ENCODE data around the gene MLC1. TPM values are rescaled to one million over a fixed set of nuclear protein-coding genes. Genes with fewer than 3 reads are reported as not detected.

The MLC1 gene
- total and polyA plus RNA-seq, 10 of the 15 experiments (the other 5 are each of a cell fraction or from before 2014, with no cell fraction given) = 0.03 to 0.15 (median 0.07) TPM; not detected in 7

GRCh38 chr22:50011447-50012210, 73.6 kb downstream of the MLC1 start:
- 48% methylated on average over 18 of the region's 18 CpGs for WGBS (ENCODE audit: insufficient coverage, insufficient replicate concordance, low lambda C conversion rate, missing lambda C conversion rate)
- H3K27me3 ChIP-seq (replicated peaks in 1 of 2; ENCODE audit: control insufficient read depth in 2 of 2, insufficient read depth in 2 of 2, low read length in 1 of 2) = no peaks in the 10 kb centered on the region; a peak in 1 of 4 replicates
- in situ Hi-C loops (cut with MboI) = no loop called here
- CTCF ChIA-PET = interaction anchor here (3.0 kb wide), 1 partner anchor 81 kb away, joined by 11 read pairs; no protein-coding TSS in a partner anchor
- peak overlapping the region; percentile 48; the same call in 1 of the 2 replicates for H3K4me3 ChIP-seq
- peak overlapping the region; percentile 29 for H2AFZ ChIP-seq (ENCODE audit: control insufficient read depth, low read depth, low read length)
- H3K9me3 ChIP-seq (replicated peaks; ENCODE audit: control insufficient read depth, insufficient read depth, low read length) = no peaks in the 10 kb centered on the region
- peak overlapping the region; percentile 54; the same call in 1 of the 2 replicates for H3K9ac ChIP-seq (ENCODE audit: control insufficient read depth, insufficient read depth, low read length)
- FAIRE-seq (no peak), DNase-seq (ENCODE audit: low read depth, low spot score) (no peak), ATAC-seq (peak; percentile 2; the same call in 2 of the 3 replicates)
- peak overlapping the region; percentile 25 for H3K27ac ChIP-seq (ENCODE audit: control insufficient read depth, insufficient read depth)
- POLR2A ChIA-PET = interaction anchor here (0.9 to 1.4 kb wide), 3 partner anchors 40 to 53 kb away, joined by 3 to 6 read pairs (median 3); no protein-coding TSS in a partner anchor
- SMC1A ChIA-PET (ENCODE audit: uncharacterized antibody, unreplicated experiment) = no interaction called here
- H4K20me1 ChIP-seq (ENCODE audit: control insufficient read depth, insufficient read depth) = no peaks in the 10 kb centered on the region
- H3K4me2 ChIP-seq (ENCODE audit: control insufficient read depth, insufficient read depth) = peak overlapping the region; percentile 30; the same call in 1 of the 2 replicates
- RAD21 ChIA-PET (ENCODE audit: unreplicated experiment) = interaction anchor here (1.4 to 1.5 kb wide), 2 partner anchors 19 to 35 kb away, joined by 4 to 6 read pairs; no protein-coding TSS in a partner anchor
- peak; percentile 47; the same call in 1 of the 2 replicates for TF ChIP-seq IKZF1 (conservative IDR thresholded peaks at IDR 0.05)
- TF ChIP-seq SMARCA5 (IDR thresholded peaks at IDR 0.05) = no peak
- TF ChIP-seq IKZF2 (IDR thresholded peaks at IDR 0.05) = peak in 1 of 2 experiments; percentile 5; a peak in 1 of 4 replicates
- H3K4me1 ChIP-seq (ENCODE audit: control insufficient read depth, insufficient read depth, low read length) = peaks cover 23% of the 10 kb centered on the region
- BruUV-seq (replicated peaks) = no TSS peak
- intact Hi-C loops (cut with micrococcal nuclease; ENCODE audit: unreplicated experiment) = no loop called here
- no peaks in the 10 kb centered on the region for H3K79me2 ChIP-seq (ENCODE audit: control insufficient read depth, insufficient read depth, low read length)
- no peaks in the 10 kb centered on the region for H3K36me3 ChIP-seq (ENCODE audit: control insufficient read depth in 2 of 2, insufficient read depth in 2 of 2, low read length in 1 of 2)

GRCh38 chr22:50010676-50011446, 74.4 kb downstream of the MLC1 start:
- peak overlapping the region; percentile 58; the same call in 1 of the 2 replicates for H3K4me3 ChIP-seq
- in situ Hi-C loops (cut with MboI) = no loop called here
- ChIA-PET RAD21 (ENCODE audit: unreplicated experiment) (interaction anchor here (1.4 to 1.5 kb wide), 2 partner anchors 20 to 34 kb away, joined by 4 to 6 read pairs; no protein-coding TSS in a partner anchor), SMC1A (ENCODE audit: uncharacterized antibody, unreplicated experiment) (no interaction called here), POLR2A (interaction anchor here (1.4 kb wide), 2 partner anchors 39 to 49 kb away, joined by 3 to 6 read pairs; no protein-coding TSS in a partner anchor), CTCF (interaction anchor here (3.0 kb wide), 1 partner anchor 80 kb away, joined by 11 read pairs; no protein-coding TSS in a partner anchor)
- H3K79me2 ChIP-seq (ENCODE audit: control insufficient read depth, insufficient read depth, low read length) = no peaks in the 10 kb centered on the region
- no peak for DNase-seq (ENCODE audit: low read depth, low spot score)
- no peaks in the 10 kb centered on the region for H3K9me3 ChIP-seq (replicated peaks; ENCODE audit: control insufficient read depth, insufficient read depth, low read length)
- intact Hi-C loops (cut with micrococcal nuclease; ENCODE audit: unreplicated experiment) = no loop called here
- no peaks in the 10 kb centered on the region; a peak in 1 of 4 replicates for H3K27me3 ChIP-seq (replicated peaks in 1 of 2; ENCODE audit: control insufficient read depth in 2 of 2, insufficient read depth in 2 of 2, low read length in 1 of 2)
- H3K36me3 ChIP-seq (ENCODE audit: control insufficient read depth in 2 of 2, insufficient read depth in 2 of 2, low read length in 1 of 2) = no peaks in the 10 kb centered on the region
- peaks cover 15% of the 10 kb centered on the region for H3K4me1 ChIP-seq (ENCODE audit: control insufficient read depth, insufficient read depth, low read length)
- peak overlapping the region; percentile 25 for H3K27ac ChIP-seq (ENCODE audit: control insufficient read depth, insufficient read depth)
- H4K20me1 ChIP-seq (ENCODE audit: control insufficient read depth, insufficient read depth) = no peaks in the 10 kb centered on the region
- peak overlapping the region; percentile 54; the same call in 1 of the 2 replicates for H3K9ac ChIP-seq (ENCODE audit: control insufficient read depth, insufficient read depth, low read length)
- ATAC-seq = peak; percentile 82
- BruUV-seq (replicated peaks) = no TSS peak
- no peak for FAIRE-seq
- H2AFZ ChIP-seq (ENCODE audit: control insufficient read depth, low read depth, low read length) = peak overlapping the region; percentile 29
- WGBS (ENCODE audit: insufficient coverage, insufficient replicate concordance, low lambda C conversion rate, missing lambda C conversion rate) = 14% methylated on average over 9 of the region's 61 CpGs
- peak overlapping the region; percentile 59 for H3K4me2 ChIP-seq (ENCODE audit: control insufficient read depth, insufficient read depth)
- TF ChIP-seq HDAC6 (IDR thresholded peaks at IDR 0.05; ENCODE audit: unreplicated experiment) = no peak
- TF ChIP-seq EGR1 (IDR thresholded peaks at IDR 0.05; ENCODE audit: borderline replicate concordance in 1 of 2, low read depth in 2 of 2, low read length in 2 of 2) = peak in 1 of 2 experiments; percentile 85; a peak in 1 of 3 replicates
- TF ChIP-seq ELK1 (IDR thresholded peaks at IDR 0.05; ENCODE audit: low read depth, low read length) = no peak
- TF ChIP-seq NFXL1 (IDR thresholded peaks at IDR 0.05; ENCODE audit: borderline replicate concordance) = no peak
- TF ChIP-seq BRCA1 (IDR thresholded peaks at IDR 0.05; ENCODE audit: low read depth, low read length) = no peak
- no peak for TF ChIP-seq NR2C1 (IDR thresholded peaks at IDR 0.05)
- no peak for TF ChIP-seq IRF5 (IDR thresholded peaks at IDR 0.05; ENCODE audit: borderline replicate concordance)
- no peak for TF ChIP-seq SUZ12 (IDR thresholded peaks at IDR 0.05; ENCODE audit: unreplicated experiment)

All from GM12878 (cell line).